Measurements from ENCODE around the gene FBXL17.

DNA sequence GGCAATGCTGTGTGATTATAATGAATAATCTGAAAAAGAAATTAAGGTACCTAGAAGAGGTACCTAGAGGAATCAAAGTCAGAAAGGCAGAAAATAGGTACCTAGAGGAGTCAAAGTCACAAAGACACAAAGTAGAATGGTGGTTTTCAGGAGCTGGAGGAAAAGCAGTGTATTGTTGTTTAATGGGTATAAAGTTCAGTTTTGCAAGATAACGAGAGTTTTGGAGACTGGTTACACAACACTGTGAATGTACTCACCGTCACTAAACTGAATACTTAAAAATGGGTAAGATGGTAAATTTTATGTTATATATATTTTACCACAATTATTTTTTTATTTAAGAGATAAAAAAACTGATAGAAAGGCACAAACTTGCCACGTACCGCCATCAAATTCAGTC is 57.0 kb downstream of the FBXL17 start:
- TF ChIP-seq KLF13 (tag; IDR thresholded peaks at IDR 0.05; ENCODE audit: borderline replicate concordance, low read depth) (no peak), EZH2 (IDR thresholded peaks at IDR 0.05; ENCODE audit: borderline replicate concordance, low read depth, low read length) (no peak), NFYB (IDR thresholded peaks at IDR 0.05; ENCODE audit: extremely low read depth, insufficient read length) (no peak), MXI1 (IDR thresholded peaks at IDR 0.05; ENCODE audit: low read depth, low read length) (no peak), FOXJ2 (tag; IDR thresholded peaks at IDR 0.05) (no peak), CEBPB (tag; IDR thresholded peaks at IDR 0.05) (no peak), HIVEP1 (CRISPR knock-in tag; IDR thresholded peaks at IDR 0.05) (no peak), GATAD2A (IDR thresholded peaks at IDR 0.05) (no peak)
- TF ChIP-seq, protein P1, sequence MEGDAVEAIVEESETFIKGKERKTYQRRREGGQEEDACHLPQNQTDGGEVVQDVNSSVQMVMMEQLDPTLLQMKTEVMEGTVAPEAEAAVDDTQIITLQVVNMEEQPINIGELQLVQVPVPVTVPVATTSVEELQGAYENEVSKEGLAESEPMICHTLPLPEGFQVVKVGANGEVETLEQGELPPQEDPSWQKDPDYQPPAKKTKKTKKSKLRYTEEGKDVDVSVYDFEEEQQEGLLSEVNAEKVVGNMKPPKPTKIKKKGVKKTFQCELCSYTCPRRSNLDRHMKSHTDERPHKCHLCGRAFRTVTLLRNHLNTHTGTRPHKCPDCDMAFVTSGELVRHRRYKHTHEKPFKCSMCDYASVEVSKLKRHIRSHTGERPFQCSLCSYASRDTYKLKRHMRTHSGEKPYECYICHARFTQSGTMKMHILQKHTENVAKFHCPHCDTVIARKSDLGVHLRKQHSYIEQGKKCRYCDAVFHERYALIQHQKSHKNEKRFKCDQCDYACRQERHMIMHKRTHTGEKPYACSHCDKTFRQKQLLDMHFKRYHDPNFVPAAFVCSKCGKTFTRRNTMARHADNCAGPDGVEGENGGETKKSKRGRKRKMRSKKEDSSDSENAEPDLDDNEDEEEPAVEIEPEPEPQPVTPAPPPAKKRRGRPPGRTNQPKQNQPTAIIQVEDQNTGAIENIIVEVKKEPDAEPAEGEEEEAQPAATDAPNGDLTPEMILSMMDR (IDR thresholded peaks at IDR 0.05 in 2 of 3, conservative IDR thresholded peaks at IDR 0.05 in 1 of 3; ENCODE audit: insufficient read depth in 2 of 3, low read depth in 1 of 3, low read length in 3 of 3) = no peak
- TF ChIP-seq, protein P2, sequence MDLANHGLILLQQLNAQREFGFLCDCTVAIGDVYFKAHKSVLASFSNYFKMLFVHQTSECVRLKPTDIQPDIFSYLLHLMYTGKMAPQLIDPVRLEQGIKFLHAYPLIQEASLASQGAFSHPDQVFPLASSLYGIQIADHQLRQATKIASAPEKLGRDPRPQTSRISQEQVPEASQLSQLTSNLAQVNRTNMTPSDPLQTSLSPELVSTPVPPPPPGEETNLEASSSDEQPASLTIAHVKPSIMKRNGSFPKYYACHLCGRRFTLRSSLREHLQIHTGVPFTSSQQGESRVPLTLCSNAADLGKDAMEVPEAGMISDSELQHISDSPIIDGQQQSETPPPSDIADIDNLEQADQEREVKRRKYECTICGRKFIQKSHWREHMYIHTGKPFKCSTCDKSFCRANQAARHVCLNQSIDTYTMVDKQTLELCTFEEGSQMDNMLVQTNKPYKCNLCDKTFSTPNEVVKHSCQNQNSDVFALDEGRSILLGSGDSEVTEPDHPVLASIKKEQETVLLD (IDR thresholded peaks at IDR 0.05) = no peak
- TF ChIP-seq, protein P3, sequence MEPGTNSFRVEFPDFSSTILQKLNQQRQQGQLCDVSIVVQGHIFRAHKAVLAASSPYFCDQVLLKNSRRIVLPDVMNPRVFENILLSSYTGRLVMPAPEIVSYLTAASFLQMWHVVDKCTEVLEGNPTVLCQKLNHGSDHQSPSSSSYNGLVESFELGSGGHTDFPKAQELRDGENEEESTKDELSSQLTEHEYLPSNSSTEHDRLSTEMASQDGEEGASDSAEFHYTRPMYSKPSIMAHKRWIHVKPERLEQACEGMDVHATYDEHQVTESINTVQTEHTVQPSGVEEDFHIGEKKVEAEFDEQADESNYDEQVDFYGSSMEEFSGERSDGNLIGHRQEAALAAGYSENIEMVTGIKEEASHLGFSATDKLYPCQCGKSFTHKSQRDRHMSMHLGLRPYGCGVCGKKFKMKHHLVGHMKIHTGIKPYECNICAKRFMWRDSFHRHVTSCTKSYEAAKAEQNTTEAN (CRISPR knock-in tag; IDR thresholded peaks at IDR 0.05) = no peak
- TF ChIP-seq, protein P4, sequence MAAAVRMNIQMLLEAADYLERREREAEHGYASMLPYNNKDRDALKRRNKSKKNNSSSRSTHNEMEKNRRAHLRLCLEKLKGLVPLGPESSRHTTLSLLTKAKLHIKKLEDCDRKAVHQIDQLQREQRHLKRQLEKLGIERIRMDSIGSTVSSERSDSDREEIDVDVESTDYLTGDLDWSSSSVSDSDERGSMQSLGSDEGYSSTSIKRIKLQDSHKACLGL (CRISPR knock-in tag; IDR thresholded peaks at IDR 0.05; ENCODE audit: borderline replicate concordance, poor library complexity, severe bottlenecking) = no peak

All from K562 (cell line).